Measurements from ENCODE around the gene LTC4S. TPM values are rescaled to one million over a fixed set of nuclear protein-coding genes. Genes with fewer than 3 reads are reported as not detected.
A peak's percentile ranks its signal among the peaks of the same experiment; 100 is the strongest.

Gene LTC4S
- total and polyA plus RNA-seq, 9 of the 15 experiments (the other 6 are each of a cell fraction or from before 2014, with no cell fraction given) = 0.17 to 0.77 (median 0.75) TPM; not detected in 6

DNA sequence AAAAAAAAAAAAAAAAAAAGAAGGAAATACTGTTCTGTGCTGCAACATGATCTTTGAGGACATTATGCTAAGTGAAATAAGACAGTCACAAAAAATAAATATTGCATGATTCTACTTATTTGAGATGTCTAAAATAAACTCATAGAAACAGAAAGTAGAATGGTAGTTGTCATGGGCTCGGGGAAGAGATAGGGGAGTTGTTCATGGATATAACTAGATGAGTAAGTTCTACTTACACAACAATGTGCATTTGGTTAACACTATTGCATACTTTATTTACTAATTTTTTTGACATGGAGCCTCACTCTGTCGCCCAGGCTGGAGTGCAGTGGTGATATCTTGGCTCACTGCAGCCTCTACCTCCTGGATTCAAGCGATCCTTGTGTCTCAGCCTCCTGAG, 46.0 kb upstream of the LTC4S start (continued):
- TF ChIP-seq ZNF764 (CRISPR knock-in tag; IDR thresholded peaks at IDR 0.05; ENCODE audit: low read depth) (no peak), EP400 (IDR thresholded peaks at IDR 0.05) (no peak), SNIP1 (IDR thresholded peaks at IDR 0.05; ENCODE audit: low read depth) (no peak)

DNA sequence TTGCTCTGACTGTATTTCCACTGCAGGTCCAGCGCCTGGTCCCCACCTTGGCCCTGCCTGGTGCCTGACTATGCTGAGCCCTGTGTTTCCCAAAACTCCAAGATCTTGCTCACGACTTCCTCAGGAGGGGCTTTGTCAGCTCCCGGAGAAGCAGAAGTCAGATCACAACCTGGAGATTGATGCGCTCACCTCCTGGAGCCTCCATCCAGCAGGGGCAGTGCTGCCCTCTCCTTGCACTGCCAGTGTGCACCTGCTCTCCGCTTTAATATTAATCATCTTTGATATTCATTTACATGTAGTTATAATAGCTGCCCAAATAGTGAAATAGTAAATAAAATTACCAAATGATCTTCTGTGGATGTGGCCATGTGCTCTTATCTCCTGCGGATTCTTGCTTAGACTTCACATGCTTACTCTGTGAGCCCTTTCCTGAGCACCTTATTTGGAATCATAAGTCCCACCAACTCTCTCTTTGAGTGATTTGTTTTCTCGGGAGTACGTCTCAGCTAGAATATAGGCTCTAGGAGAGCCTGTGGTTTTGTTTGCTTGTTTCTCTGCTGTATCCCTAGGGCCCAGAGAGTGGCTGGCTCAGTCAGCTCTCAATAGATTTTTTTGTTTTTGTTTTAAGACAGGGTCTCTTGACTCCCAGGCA, 43.8 kb upstream of the LTC4S start:
- peaks cover 23% of the 10 kb centered on the region; the same call in 2 of the 3 replicates for H3K36me3 ChIP-seq (ENCODE audit: control insufficient read depth, insufficient read depth, low read length)
- H3K4me1 ChIP-seq (replicated peaks in 1 of 2; ENCODE audit: control insufficient read depth in 2 of 2, insufficient read depth in 2 of 2, low read length in 2 of 2) = peaks cover 6% of the 10 kb centered on the region in 2 experiments; a peak in 3 of 5 replicates
- H4K20me1 ChIP-seq (replicated peaks; ENCODE audit: control insufficient read depth, insufficient read depth, low read length) = peaks cover 9% of the 10 kb centered on the region; the same call in 1 of the 2 replicates
- no peak for DNase-seq (ENCODE audit: extremely low read depth in 1 of 4, low spot score in 3 of 4)
- H3K9me3 ChIP-seq (replicated peaks; ENCODE audit: control insufficient read depth, insufficient read depth, low read depth, low read length) = no peaks in the 10 kb centered on the region
- ChIA-PET POLR2A (interaction anchor here (0.6 to 1.5 kb wide), 8 partner anchors 7 to 147 kb away, joined by 3 to 4 read pairs (median 3); partner anchors contain the start of gene HNRNPH1), CTCF (ENCODE audit: low intra/inter-chr PET ratio) (no interaction called here)
- ATAC-seq = no peak; the same call in 1 of the 3 replicates
- H3K9me1 ChIP-seq (ENCODE audit: control insufficient read depth, insufficient read depth, low read length) = no peaks in the 10 kb centered on the region
- TF ChIP-seq, protein P1, sequence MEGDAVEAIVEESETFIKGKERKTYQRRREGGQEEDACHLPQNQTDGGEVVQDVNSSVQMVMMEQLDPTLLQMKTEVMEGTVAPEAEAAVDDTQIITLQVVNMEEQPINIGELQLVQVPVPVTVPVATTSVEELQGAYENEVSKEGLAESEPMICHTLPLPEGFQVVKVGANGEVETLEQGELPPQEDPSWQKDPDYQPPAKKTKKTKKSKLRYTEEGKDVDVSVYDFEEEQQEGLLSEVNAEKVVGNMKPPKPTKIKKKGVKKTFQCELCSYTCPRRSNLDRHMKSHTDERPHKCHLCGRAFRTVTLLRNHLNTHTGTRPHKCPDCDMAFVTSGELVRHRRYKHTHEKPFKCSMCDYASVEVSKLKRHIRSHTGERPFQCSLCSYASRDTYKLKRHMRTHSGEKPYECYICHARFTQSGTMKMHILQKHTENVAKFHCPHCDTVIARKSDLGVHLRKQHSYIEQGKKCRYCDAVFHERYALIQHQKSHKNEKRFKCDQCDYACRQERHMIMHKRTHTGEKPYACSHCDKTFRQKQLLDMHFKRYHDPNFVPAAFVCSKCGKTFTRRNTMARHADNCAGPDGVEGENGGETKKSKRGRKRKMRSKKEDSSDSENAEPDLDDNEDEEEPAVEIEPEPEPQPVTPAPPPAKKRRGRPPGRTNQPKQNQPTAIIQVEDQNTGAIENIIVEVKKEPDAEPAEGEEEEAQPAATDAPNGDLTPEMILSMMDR (IDR thresholded peaks at IDR 0.05 in 2 of 3, conservative IDR thresholded peaks at IDR 0.05 in 1 of 3; ENCODE audit: insufficient read depth in 2 of 3, low read depth in 1 of 3, low read length in 3 of 3) = 0 out of 6 replicates have a peak, but pooled peaks of 1 of the 3 experiments have one; percentile 1
- TF ChIP-seq SAP30 (IDR thresholded peaks at IDR 0.05; ENCODE audit: borderline replicate concordance, insufficient read depth, low read depth, low read length, poor library complexity, severe bottlenecking) = no peak
- H3K9ac ChIP-seq (ENCODE audit: insufficient read depth in 1 of 2, low read depth in 2 of 2, low read length in 2 of 2) = no peak overlapping the region
- in situ Hi-C loops (cut with MboI) (no loop called here), intact Hi-C loops (cut with micrococcal nuclease) (no loop called here)
- no peak for FAIRE-seq
- BruUV-seq (replicated peaks) = no TSS peak
- no peaks in the 10 kb centered on the region for H3K27me3 ChIP-seq (ENCODE audit: control insufficient read depth in 2 of 2, insufficient read depth in 2 of 2, low read length in 2 of 2)
- no peak overlapping the region for H3K27ac ChIP-seq (ENCODE audit: extremely low read depth, low read depth, low read length)
- H3K4me2 ChIP-seq (ENCODE audit: insufficient read depth, low read length) = no peak overlapping the region
- 90% methylated on average over 8 of the region's 8 CpGs for WGBS (ENCODE audit: insufficient coverage, low coverage, missing lambda C conversion rate)
- H3K79me2 ChIP-seq (ENCODE audit: control insufficient read depth, insufficient read depth, low read length) = peaks cover 76% of the 10 kb centered on the region
- no peak overlapping the region for H2AFZ ChIP-seq (ENCODE audit: low read depth, low read length)
- H3K4me3 ChIP-seq = no peak overlapping the region

Measured in K562 (cell line).